B cell (primary cell): ENCODE data around the gene ITGAV.

ENCODE experiments used
- EZH2 ChIP-seq: IDR thresholded peaks from 2 replicates; pipeline ENCODE4 v1.6.1; 2012; ENCODE audit warnings: borderline replicate concordance, low read depth, mild to moderate bottlenecking, moderate library complexity, low read length; ENCODE audit not compliant: insufficient read depth, poor library complexity, severe bottlenecking
- TF ChIP-seq, protein P1 (sequence below): fragments of 200-600 bp; IDR thresholded peaks from one replicate; pipeline ENCODE4 v1.8.0; 2022; ENCODE audit warnings: antibody characterized with exemption, mild to moderate bottlenecking

DNA sequence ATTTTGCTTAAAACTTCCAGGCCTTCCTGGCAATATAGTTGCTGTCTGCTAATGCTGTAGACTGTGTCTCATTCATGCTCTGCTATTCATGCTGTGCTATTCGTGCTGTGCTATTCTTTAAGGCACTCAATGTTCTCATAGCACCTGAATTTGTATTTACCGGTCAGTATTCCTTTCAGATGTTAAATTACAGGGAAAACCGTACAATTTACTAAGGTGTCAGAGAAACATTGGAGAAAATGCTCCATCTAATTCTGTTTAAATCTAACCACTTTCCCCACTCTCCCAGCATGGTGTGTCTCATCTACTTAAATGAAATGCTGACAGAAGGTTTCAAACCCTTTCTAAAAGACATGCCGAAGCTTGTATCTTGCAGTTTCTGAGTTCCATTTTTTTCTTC, 129.0 kb downstream of the ITGAV start:
- TF ChIP-seq, protein P1, sequence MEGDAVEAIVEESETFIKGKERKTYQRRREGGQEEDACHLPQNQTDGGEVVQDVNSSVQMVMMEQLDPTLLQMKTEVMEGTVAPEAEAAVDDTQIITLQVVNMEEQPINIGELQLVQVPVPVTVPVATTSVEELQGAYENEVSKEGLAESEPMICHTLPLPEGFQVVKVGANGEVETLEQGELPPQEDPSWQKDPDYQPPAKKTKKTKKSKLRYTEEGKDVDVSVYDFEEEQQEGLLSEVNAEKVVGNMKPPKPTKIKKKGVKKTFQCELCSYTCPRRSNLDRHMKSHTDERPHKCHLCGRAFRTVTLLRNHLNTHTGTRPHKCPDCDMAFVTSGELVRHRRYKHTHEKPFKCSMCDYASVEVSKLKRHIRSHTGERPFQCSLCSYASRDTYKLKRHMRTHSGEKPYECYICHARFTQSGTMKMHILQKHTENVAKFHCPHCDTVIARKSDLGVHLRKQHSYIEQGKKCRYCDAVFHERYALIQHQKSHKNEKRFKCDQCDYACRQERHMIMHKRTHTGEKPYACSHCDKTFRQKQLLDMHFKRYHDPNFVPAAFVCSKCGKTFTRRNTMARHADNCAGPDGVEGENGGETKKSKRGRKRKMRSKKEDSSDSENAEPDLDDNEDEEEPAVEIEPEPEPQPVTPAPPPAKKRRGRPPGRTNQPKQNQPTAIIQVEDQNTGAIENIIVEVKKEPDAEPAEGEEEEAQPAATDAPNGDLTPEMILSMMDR = no peak
- no peak for TF ChIP-seq EZH2
